Gastrocnemius medialis (tissue), 4 donors: Measurements from ENCODE around the gene OGDH. TPM values are rescaled to one million over a fixed set of nuclear protein-coding genes. Genes with fewer than 3 reads are reported as not detected.
A peak's percentile ranks its signal among the peaks of the same experiment; 100 is the strongest.

Experiments used
- ATAC-seq, 2 donors: fragments of 150-250 bp; one replicate each; pipeline ENCODE4 v1.9.1; 2016
- DNase-seq, 2 donors: peaks; one replicate each; pipeline ENCODE4 v3.0.0-alpha.2; 2019
- H3K27ac ChIP-seq, 4 donors: fragments of 200-600 bp; sonication (generic); 1 replicate in 1 of 4; 2 replicates in 3 of 4; pipeline ENCODE4 v1.5.1; 2016 to 2018; ENCODE audit warnings: mild to moderate bottlenecking in 2 of 4, moderate library complexity in 1 of 4
- H3K27me3 ChIP-seq, 3 donors: fragments of 200-600 bp; sonication (generic) in 2 of 3; 1 replicate in 1 of 3; 2 replicates in 2 of 3; pipeline versions ENCODE4 v1.5.1 to v1.6.0; 2016 to 2019; ENCODE audit warnings: mild to moderate bottlenecking in 1 of 3, moderate library complexity in 1 of 3
- H3K36me3 ChIP-seq, 2 donors: fragments of 200-600 bp; sonication (generic) in 1 of 2; one replicate each; pipeline ENCODE4 v1.5.1; 2017 to 2018
- H3K4me1 ChIP-seq, 2 donors: fragments of 200-600 bp; sonication (generic) in 1 of 2; one replicate each; pipeline ENCODE4 v1.5.1; 2016 to 2017; ENCODE audit warnings: mild to moderate bottlenecking in 2 of 2
- H3K4me3 ChIP-seq, 4 donors: fragments of 200-600 bp; sonication (generic) in 3 of 4; 1 replicate in 1 of 4; 2 replicates in 3 of 4; pipeline ENCODE4 v1.5.1; 2016 to 2019; ENCODE audit warnings: mild to moderate bottlenecking in 2 of 4
- H3K9me3 ChIP-seq, 3 donors: fragments of 200-600 bp; sonication (generic) in 2 of 3; 1 replicate in 1 of 3; 2 replicates in 2 of 3; pipeline ENCODE4 v1.5.1; 2016 to 2019
- POLR2A ChIP-seq, 2 donors: fragments of 450-650 bp; IDR thresholded peaks; one replicate each; pipeline ENCODE4 v1.6.1; 2017; ENCODE audit warnings: antibody characterized with exemption in 2 of 2, mild to moderate bottlenecking in 2 of 2, moderate library complexity in 2 of 2
- in situ Hi-C, 4 donors: fragments of 200-750 bp; cut with MboI; loops; one replicate each; pipeline versions ENCODE4 v1.15.0 to v1.8.0; 2017; ENCODE audit warnings: low sequenced_read_pairs in 4 of 4
- intact Hi-C: fragments of 100-400 bp; cut with DNase I; formaldehyde crosslinking; loops from one replicate; pipeline ENCODE4 v1.15.1; 2023; ENCODE audit warnings: low total_unique reads
- total RNA-seq, 4 donors: library from RNA; depleted of rRNA; stranded (reverse); fragments of >200 nt; gene quantifications; one replicate each; pipeline versions ENCODE4 v1.1.0 to v1.2.3, GENCODE V29; 2016
- TF ChIP-seq, protein P1 (sequence below), 5 experiments: fragments of 450-650 bp in 3 of 5; fragments of 200-600 bp in 2 of 5; sonication (generic) in 2 of 5; IDR thresholded peaks in 4 of 5; conservative IDR thresholded peaks in 1 of 5; 1 replicate in 4 of 5; 2 replicates in 1 of 5; pipeline ENCODE4 v1.5.1; 2016 to 2019; ENCODE audit warnings: antibody characterized with exemption in 5 of 5, mild to moderate bottlenecking in 3 of 5, moderate library complexity in 3 of 5

The OGDH gene
- total RNA-seq, 4 donors from 2014 or later, result 224 to 462 (median 396) TPM

DNA sequence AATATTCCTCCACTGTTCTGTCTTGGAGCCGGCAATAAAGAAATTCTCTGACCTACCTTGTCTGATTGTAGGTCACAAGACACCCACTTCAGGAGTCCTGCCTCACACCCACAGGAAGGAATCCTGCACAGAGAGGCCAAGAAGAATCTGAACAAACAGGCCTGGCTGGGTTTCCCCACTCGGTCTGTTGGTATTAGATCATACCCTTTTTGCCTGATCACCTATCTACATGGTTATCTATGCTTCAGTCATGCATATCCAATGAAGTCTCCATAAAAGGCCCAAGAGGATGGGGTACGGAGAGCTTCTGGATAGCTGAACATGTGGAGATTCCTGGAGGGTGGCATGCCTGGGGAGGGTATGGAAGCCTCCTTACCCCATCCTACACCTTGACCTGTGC lies 12.3 kb downstream of the OGDH start:
- no peak for DNase-seq
- intact Hi-C loops, result no loop called here
- ATAC-seq, result no peak
- Histone ChIP-seq H3K9me3 (no peaks in the 10 kb centered on the region), H3K4me3 (no peak overlapping the region), H3K36me3 (no peaks in the 10 kb centered on the region), H3K4me1 (peaks cover 78 to 85% of the 10 kb centered on the region in 2 donors), H3K27me3 (no peaks in the 10 kb centered on the region), H3K27ac (peak overlapping the region; percentile 66 to 93 (median 74))
- TF ChIP-seq, protein P1, sequence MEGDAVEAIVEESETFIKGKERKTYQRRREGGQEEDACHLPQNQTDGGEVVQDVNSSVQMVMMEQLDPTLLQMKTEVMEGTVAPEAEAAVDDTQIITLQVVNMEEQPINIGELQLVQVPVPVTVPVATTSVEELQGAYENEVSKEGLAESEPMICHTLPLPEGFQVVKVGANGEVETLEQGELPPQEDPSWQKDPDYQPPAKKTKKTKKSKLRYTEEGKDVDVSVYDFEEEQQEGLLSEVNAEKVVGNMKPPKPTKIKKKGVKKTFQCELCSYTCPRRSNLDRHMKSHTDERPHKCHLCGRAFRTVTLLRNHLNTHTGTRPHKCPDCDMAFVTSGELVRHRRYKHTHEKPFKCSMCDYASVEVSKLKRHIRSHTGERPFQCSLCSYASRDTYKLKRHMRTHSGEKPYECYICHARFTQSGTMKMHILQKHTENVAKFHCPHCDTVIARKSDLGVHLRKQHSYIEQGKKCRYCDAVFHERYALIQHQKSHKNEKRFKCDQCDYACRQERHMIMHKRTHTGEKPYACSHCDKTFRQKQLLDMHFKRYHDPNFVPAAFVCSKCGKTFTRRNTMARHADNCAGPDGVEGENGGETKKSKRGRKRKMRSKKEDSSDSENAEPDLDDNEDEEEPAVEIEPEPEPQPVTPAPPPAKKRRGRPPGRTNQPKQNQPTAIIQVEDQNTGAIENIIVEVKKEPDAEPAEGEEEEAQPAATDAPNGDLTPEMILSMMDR (IDR thresholded peaks at IDR 0.05 in 4 of 5, conservative IDR thresholded peaks at IDR 0.05 in 1 of 5), result no peak
- TF ChIP-seq POLR2A (IDR thresholded peaks at IDR 0.05), result no peak
- in situ Hi-C loops, result no loop called here

DNA sequence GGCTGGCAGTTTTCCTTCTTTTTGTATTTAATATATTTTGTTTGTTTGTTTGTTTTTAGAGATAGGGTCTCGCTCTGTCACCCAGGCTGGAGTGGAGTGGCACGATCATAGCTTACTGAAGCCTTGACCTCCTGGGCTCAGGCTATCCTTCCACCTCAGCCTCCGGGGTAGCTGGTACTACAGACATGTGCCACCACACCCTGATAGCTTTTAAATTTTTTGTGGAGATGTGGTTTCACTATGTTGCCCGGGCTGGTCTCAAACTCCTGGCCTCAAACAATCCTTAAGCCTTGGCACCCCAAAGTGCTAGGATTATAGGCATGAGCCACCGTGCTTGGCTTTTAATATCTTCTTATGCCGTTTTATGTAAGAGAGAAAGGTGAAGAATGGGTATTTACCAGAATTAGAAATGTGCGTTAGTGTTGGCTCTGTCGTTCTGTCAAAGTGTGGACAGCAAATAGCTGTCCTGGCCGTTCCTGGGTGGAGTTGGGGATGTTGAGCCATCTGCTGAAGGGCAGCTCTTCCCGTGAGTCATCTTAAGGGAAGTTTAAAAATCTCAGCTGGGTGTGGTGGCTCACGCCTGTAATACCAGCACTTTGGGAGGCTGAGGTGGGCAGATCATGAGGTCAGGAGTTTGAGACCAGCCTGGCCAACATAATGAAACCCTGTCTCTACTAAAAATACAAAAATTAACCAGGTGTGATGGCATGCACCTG lies 14.8 kb downstream of the OGDH start:
- TF ChIP-seq, protein P1 (IDR thresholded peaks at IDR 0.05 in 4 of 5, conservative IDR thresholded peaks at IDR 0.05 in 1 of 5), result no peak
- TF ChIP-seq POLR2A (IDR thresholded peaks at IDR 0.05), result peak in 1 of 2 donors; percentile 23
- in situ Hi-C loops (no loop called here), intact Hi-C loops (no loop called here)
- ATAC-seq (peak; percentile 73 to 83), DNase-seq (peak; percentile 47 to 71)
- Histone ChIP-seq H3K9me3 (no peaks in the 10 kb centered on the region), H3K4me1 (peaks cover 68 to 73% of the 10 kb centered on the region in 2 donors), H3K36me3 (peaks cover 0 to 14% of the 10 kb centered on the region in 2 donors), H3K4me3 (no peak overlapping the region), H3K27ac (peak overlapping the region; percentile 71 to 93 (median 81)), H3K27me3 (no peaks in the 10 kb centered on the region)

DNA sequence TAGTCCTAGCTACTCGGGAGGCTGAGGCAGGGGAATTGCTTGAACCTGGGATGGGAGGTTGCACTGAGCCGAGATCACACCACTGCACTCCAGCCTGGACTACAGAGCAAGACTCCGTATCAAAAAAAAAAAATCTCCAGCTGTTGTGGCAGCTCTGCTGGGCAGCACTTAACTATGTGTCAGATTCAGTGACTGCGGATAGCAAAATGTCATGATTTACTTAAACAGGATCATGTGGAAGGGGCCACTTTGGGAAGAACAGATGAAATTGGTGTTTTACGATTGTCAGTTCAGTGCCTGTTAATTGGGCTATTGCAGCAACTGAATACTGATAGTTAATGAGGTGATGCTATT lies 15.3 kb downstream of the OGDH start:
- ATAC-seq (no peak), DNase-seq (no peak)
- no peak overlapping the region for H3K4me3 ChIP-seq
- H3K36me3 ChIP-seq, result peaks cover 0 to 14% of the 10 kb centered on the region in 2 donors
- H3K27me3 ChIP-seq, result no peaks in the 10 kb centered on the region
- H3K9me3 ChIP-seq, result no peaks in the 10 kb centered on the region
- peaks cover 70 to 72% of the 10 kb centered on the region in 2 donors for H3K4me1 ChIP-seq
- TF ChIP-seq, protein P1 (IDR thresholded peaks at IDR 0.05 in 4 of 5, conservative IDR thresholded peaks at IDR 0.05 in 1 of 5), result no peak
- no peak for TF ChIP-seq POLR2A (IDR thresholded peaks at IDR 0.05)
- intact Hi-C loops, result no loop called here
- H3K27ac ChIP-seq, result peak overlapping the region; percentile 71 to 93 (median 81)
- in situ Hi-C loops, result no loop called here

DNA sequence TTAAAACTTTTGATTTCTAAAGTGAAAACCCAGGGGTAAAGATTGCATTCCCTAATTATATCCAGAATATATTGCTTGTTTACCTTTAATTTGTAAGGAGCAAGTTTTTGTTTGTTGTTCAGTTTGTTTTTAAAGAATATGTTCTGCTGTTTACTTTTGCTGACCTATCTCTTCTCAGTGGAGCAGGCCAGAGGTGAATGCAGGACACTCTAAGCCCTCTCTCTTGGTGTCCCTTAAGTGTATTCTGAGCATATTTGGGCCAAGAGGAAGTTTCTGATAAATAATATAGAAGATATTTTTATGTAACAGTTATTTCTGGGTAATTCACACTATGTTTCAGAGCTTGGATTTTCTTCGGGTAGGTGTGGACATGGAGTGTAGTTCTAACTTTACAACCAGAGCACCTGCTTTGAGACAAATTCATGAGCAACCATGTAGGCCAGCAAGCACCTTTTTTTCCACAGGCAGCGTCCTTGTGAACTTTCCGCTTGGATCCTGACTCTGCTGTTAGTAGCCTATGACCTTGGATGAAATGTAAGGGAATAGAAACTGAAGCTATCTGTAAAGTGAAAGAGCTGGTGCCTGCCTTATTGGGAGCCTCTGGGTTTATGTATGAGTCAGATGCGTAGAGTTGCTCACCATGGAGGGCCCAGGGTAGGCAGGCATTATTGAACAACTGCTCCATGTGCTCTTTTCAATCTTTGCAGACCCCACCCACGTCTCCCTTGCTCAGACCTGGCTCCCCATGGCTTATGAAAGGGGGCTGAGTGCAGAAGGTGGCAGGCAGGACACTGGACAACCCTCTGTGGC lies 16.1 kb downstream of the OGDH start:
- TF ChIP-seq POLR2A (IDR thresholded peaks at IDR 0.05), result no peak
- TF ChIP-seq, protein P1 (IDR thresholded peaks at IDR 0.05 in 4 of 5, conservative IDR thresholded peaks at IDR 0.05 in 1 of 5), result no peak
- no peak for DNase-seq
- Histone ChIP-seq H3K36me3 (peaks cover 0 to 14% of the 10 kb centered on the region in 2 donors), H3K9me3 (no peaks in the 10 kb centered on the region), H3K4me3 (peak overlapping the region in 1 of 4 donors; percentile 9), H3K27ac (peak overlapping the region; percentile 71 to 93 (median 81)), H3K27me3 (no peaks in the 10 kb centered on the region), H3K4me1 (peaks cover 64 to 66% of the 10 kb centered on the region in 2 donors)
- ATAC-seq, result peak; percentile 51 to 59
- intact Hi-C loops, result no loop called here
- in situ Hi-C loops, result no loop called here
